ENCODE results near the gene GNPTG.

Gene GNPTG

GRCh38 chr16:1309888-1310831 is 41.6 kb upstream of the GNPTG start:
- ChIA-PET POLR2A (ENCODE audit: low non-redundant PET) (no interaction called here), CTCF (no interaction called here)
- H3K27ac ChIP-seq = peak overlapping the region; percentile 96
- no peak for DNase-seq (ENCODE audit: low spot score)
- TF ChIP-seq CTCF (conservative IDR thresholded peaks at IDR 0.05; ENCODE audit: low read depth) = no peak

- DNase-seq (ENCODE audit: low spot score) = no peak
- ChIA-PET POLR2A (ENCODE audit: low non-redundant PET) (interaction anchor here (0.6 kb wide), 1 partner anchor 69 kb away, joined by 7 read pairs; no protein-coding TSS in a partner anchor), CTCF (no interaction called here)
Measured at GRCh38 chr16:1310832-1311200, 40.9 kb upstream of the GNPTG start.

GRCh38 chr16:1311212-1311737 is 40.5 kb upstream of the GNPTG start:
- POLR2A ChIA-PET (ENCODE audit: low non-redundant PET) = interaction anchor here (0.6 kb wide), 1 partner anchor 69 kb away, joined by 7 read pairs; no protein-coding TSS in a partner anchor
- TF ChIP-seq CTCF (conservative IDR thresholded peaks at IDR 0.05; ENCODE audit: low read depth) = no peak
- H3K27ac ChIP-seq = peak overlapping the region; percentile 96
- CTCF ChIA-PET = interaction anchor here (0.6 kb wide), 1 partner anchor 516 kb away, joined by 6 read pairs; no protein-coding TSS in a partner anchor
- DNase-seq (ENCODE audit: low spot score) = no peak

More at GRCh38 chr16:1310832-1311200, 40.9 kb upstream of the GNPTG start:
- TF ChIP-seq CTCF (conservative IDR thresholded peaks at IDR 0.05; ENCODE audit: low read depth) = no peak
- H3K27ac ChIP-seq = peak overlapping the region; percentile 96

GRCh38 chr16:1311738-1312466 is 39.8 kb upstream of the GNPTG start:
- DNase-seq (ENCODE audit: low spot score) = no peak
- ChIA-PET POLR2A (ENCODE audit: low non-redundant PET) (no interaction called here), CTCF (interaction anchor here (0.6 kb wide), 1 partner anchor 517 kb away, joined by 6 read pairs; no protein-coding TSS in a partner anchor)
- TF ChIP-seq CTCF (conservative IDR thresholded peaks at IDR 0.05; ENCODE audit: low read depth) = no peak
- H3K27ac ChIP-seq = peak overlapping the region; percentile 96

- ChIA-PET POLR2A (ENCODE audit: low non-redundant PET) (no interaction called here), CTCF (no interaction called here)
- peak overlapping the region; percentile 96 for H3K27ac ChIP-seq
- no peak for TF ChIP-seq CTCF (conservative IDR thresholded peaks at IDR 0.05; ENCODE audit: low read depth)
- DNase-seq (ENCODE audit: low spot score) = no peak
Measured at GRCh38 chr16:1312467-1312816, 39.3 kb upstream of the GNPTG start.

- H3K27ac ChIP-seq = peak overlapping the region; percentile 96
- ChIA-PET POLR2A (ENCODE audit: low non-redundant PET) (no interaction called here), CTCF (no interaction called here)
- no peak for TF ChIP-seq CTCF (conservative IDR thresholded peaks at IDR 0.05; ENCODE audit: low read depth)
- DNase-seq (ENCODE audit: low spot score) = no peak
Measured at GRCh38 chr16:1312903-1313302, 38.8 kb upstream of the GNPTG start.
